K562 (cell line): Measurements from ENCODE around the gene ENC1. TPM values are rescaled to one million over a fixed set of nuclear protein-coding genes. Genes with fewer than 3 reads are reported as not detected.

Experiments
- CEBPB ChIP-seq: fragments of 450-650 bp; IDR thresholded peaks from 2 replicates; pipeline ENCODE4 v1.6.1; 2016; ENCODE audit warnings: missing genetic modification characterization, missing compliant biosample characterization
- CEBPG ChIP-seq, 3 experiments: fragments of 200-800 bp in 1 of 3; sonication (Bioruptor generic) in 1 of 3; sonication (generic) in 1 of 3; formaldehyde crosslinking in 1 of 3; IDR thresholded peaks in 2 of 3; conservative IDR thresholded peaks in 1 of 3; 2 replicates each; pipeline versions ENCODE4 v1.6.1 to v1.8.0; 2016 to 2022; ENCODE audit warnings: missing compliant biosample characterization in 2 of 3, missing genetic modification characterization in 2 of 3, mild to moderate bottlenecking in 1 of 3, missing genetic modification reagents in 1 of 3
- DPF2 ChIP-seq: fragments of 450-650 bp; IDR thresholded peaks from 2 replicates; pipeline ENCODE4 v1.6.1; 2016
- EP300 ChIP-seq: IDR thresholded peaks from 2 replicates; pipeline ENCODE4 v1.6.1; 2012; ENCODE audit warnings: low read length, improper control_type of control experiment
- ESRRA ChIP-seq: fragments of 450-650 bp; IDR thresholded peaks from 2 replicates; pipeline ENCODE4 v1.6.1; 2014; ENCODE audit warnings: low read depth, mild to moderate bottlenecking, moderate library complexity, borderline replicate concordance
- GATA2 ChIP-seq: sonication (generic); formaldehyde crosslinking; IDR thresholded peaks from 2 replicates; pipeline ENCODE4 v1.4.0; 2020; ENCODE audit warnings: mild to moderate bottlenecking, missing genetic modification reagents
- HNRNPL ChIP-seq: fragments of 200-400 bp; formaldehyde crosslinking; IDR thresholded peaks from 2 replicates; pipeline ENCODE4 v1.6.1; 2017; ENCODE audit warnings: low read depth, mild to moderate bottlenecking, low read length
- PHF21A ChIP-seq: fragments of 450-650 bp; IDR thresholded peaks from 2 replicates; pipeline ENCODE4 v1.6.1; 2017; ENCODE audit warnings: low read depth, borderline replicate concordance
- RBM34 ChIP-seq: fragments of 200-400 bp; formaldehyde crosslinking; IDR thresholded peaks from 2 replicates; pipeline ENCODE4 v1.6.1; 2018; ENCODE audit warnings: low read length, borderline replicate concordance; ENCODE audit not compliant: insufficient read depth
- SRF ChIP-seq, 2 experiments: fragments of 250-450, 450-650 bp in 1 of 2; sonication (Bioruptor Pico) in 1 of 2; sonication (generic) in 1 of 2; formaldehyde crosslinking; IDR thresholded peaks; 2 replicates each; pipeline versions ENCODE4 v1.5.0 to v1.5.1; 2020 to 2022; ENCODE audit warnings: mild to moderate bottlenecking in 1 of 2, missing genetic modification reagents in 1 of 2
- TEAD2 ChIP-seq: fragments of 450-650 bp; IDR thresholded peaks from 2 replicates; pipeline ENCODE4 v1.6.1; 2016; ENCODE audit warnings: missing genetic modification characterization, control low read depth, missing compliant biosample characterization
- XRCC5 ChIP-seq: fragments of 200-400 bp; formaldehyde crosslinking; IDR thresholded peaks from 2 replicates; pipeline ENCODE4 v1.6.1; 2017; ENCODE audit warnings: low read depth, mild to moderate bottlenecking, low read length
- ZNF766 ChIP-seq: fragments of 200-800 bp; sonication (Bioruptor generic); conservative IDR thresholded peaks from 2 replicates; pipeline ENCODE4 v1.6.1; 2016; ENCODE audit warnings: missing genetic modification characterization, missing compliant biosample characterization
- ZNF77 ChIP-seq: fragments of 250-450 bp; sonication (Bioruptor Pico); IDR thresholded peaks from 2 replicates; pipeline ENCODE4 v1.5.0; 2020
- polyA plus RNA-seq, 8 experiments: library from polyadenylated mRNA; depleted of rRNA in 4 of 8; stranded (reverse) in 5 of 8; unstranded in 3 of 8; fragments of >200 nt; fragmentation: Nextera tagmentation in 2 of 8; fragmentation: Illumina TruSeq in 1 of 8; extraction: Ambion mirVana in 2 of 8; extraction: Trizol in 1 of 8; gene quantifications; 2 replicates each; pipeline versions ENCODE4 v1.2.1 to v1.2.3, GENCODE V29; 2011 to 2014; ENCODE audit warnings: inconsistent platforms in 1 of 8, missing spikeins in 1 of 8
- total RNA-seq, 7 experiments: library from RNA; depleted of rRNA in 6 of 7; stranded (reverse); fragments of >200 nt in 6 of 7; fragmentation: Illumina TruSeq in 2 of 7; extraction: Trizol in 2 of 7; gene quantifications; 2 replicates each; pipeline versions ENCODE4 v1.2.1 to v1.2.3, GENCODE V29; 2011 to 2021; ENCODE audit warnings: low replicate concordance in 1 of 7
- TF ChIP-seq, protein P1 (sequence below): fragments of 450-650 bp; IDR thresholded peaks from 2 replicates; pipeline ENCODE4 v1.6.1; 2017; ENCODE audit warnings: antibody characterized with exemption, mild to moderate bottlenecking
- TF ChIP-seq, protein P2 (sequence below): fragments of 450-650 bp; formaldehyde crosslinking; IDR thresholded peaks from 2 replicates; pipeline ENCODE4 v1.4.0; 2020; ENCODE audit warnings: mild to moderate bottlenecking, moderate library complexity
- TF ChIP-seq, protein P3 (sequence below): IDR thresholded peaks from 3 replicates; pipeline ENCODE4 v1.6.1; 2011; ENCODE audit warnings: borderline replicate concordance, mild to moderate bottlenecking; ENCODE audit not compliant: insufficient read length, insufficient read depth
- TF ChIP-seq, protein P4 (sequence below): sonication (generic); formaldehyde crosslinking; IDR thresholded peaks from 2 replicates; pipeline ENCODE4 v1.8.1; 2023; ENCODE audit warnings: mild to moderate bottlenecking, missing genetic modification reagents, moderate library complexity

The ENC1 gene
- total and polyA plus RNA-seq, 9 of the 15 experiments (the other 6 are each of a cell fraction or from before 2014, with no cell fraction given), result 0.17 to 3.2 (median 0.97) TPM

DNA sequence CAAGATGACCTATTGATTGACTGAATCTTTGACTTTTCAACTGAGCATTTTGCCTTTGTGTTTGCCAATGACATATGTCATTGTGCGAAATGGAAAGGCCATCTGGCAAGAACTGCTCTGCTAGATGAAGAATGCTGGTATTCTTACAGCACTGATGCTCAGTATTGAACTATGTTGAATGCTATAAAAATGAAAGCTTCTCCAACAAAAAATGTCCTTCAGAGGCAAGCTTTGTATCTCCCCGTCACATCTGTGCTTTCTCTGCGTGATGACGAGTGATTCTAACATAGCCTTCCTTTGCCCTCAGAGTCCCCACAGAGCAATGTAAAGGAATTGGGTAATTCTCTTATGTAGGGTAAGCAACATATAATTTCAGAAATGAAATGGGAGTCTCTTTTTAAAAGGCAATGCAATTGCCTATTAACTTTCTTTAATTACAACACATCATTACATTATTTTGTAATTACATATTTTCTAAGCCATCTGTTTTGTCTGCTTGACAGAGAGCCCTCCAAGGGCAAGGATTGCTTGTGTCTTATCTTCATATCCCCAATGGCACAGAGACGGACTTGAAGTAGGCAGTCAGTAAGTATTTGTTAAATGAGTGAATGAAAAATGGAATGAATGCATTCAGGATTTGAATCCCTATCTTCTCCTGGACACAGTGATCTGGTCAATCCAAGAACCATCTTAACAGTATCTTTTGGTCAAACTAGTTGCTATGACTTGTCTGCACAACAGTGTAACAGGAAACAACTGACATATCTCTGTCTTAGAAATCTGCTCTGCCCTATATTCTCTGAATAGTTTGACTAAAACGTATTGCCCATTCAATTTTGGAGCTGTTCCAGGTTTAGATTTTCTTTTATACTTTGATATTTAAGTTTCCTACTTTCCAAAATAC is 46.1 kb downstream of the ENC1 start (continued):
- TF ChIP-seq, protein P1, sequence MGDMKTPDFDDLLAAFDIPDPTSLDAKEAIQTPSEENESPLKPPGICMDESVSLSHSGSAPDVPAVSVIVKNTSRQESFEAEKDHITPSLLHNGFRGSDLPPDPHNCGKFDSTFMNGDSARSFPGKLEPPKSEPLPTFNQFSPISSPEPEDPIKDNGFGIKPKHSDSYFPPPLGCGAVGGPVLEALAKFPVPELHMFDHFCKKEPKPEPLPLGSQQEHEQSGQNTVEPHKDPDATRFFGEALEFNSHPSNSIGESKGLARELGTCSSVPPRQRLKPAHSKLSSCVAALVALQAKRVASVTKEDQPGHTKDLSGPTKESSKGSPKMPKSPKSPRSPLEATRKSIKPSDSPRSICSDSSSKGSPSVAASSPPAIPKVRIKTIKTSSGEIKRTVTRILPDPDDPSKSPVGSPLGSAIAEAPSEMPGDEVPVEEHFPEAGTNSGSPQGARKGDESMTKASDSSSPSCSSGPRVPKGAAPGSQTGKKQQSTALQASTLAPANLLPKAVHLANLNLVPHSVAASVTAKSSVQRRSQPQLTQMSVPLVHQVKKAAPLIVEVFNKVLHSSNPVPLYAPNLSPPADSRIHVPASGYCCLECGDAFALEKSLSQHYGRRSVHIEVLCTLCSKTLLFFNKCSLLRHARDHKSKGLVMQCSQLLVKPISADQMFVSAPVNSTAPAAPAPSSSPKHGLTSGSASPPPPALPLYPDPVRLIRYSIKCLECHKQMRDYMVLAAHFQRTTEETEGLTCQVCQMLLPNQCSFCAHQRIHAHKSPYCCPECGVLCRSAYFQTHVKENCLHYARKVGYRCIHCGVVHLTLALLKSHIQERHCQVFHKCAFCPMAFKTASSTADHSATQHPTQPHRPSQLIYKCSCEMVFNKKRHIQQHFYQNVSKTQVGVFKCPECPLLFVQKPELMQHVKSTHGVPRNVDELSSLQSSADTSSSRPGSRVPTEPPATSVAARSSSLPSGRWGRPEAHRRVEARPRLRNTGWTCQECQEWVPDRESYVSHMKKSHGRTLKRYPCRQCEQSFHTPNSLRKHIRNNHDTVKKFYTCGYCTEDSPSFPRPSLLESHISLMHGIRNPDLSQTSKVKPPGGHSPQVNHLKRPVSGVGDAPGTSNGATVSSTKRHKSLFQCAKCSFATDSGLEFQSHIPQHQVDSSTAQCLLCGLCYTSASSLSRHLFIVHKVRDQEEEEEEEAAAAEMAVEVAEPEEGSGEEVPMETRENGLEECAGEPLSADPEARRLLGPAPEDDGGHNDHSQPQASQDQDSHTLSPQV, result 0 out of 2 replicates have a peak, but pooled peaks have one; percentile 10
- TF ChIP-seq RBM34, result no peak
- TF ChIP-seq, protein P2, sequence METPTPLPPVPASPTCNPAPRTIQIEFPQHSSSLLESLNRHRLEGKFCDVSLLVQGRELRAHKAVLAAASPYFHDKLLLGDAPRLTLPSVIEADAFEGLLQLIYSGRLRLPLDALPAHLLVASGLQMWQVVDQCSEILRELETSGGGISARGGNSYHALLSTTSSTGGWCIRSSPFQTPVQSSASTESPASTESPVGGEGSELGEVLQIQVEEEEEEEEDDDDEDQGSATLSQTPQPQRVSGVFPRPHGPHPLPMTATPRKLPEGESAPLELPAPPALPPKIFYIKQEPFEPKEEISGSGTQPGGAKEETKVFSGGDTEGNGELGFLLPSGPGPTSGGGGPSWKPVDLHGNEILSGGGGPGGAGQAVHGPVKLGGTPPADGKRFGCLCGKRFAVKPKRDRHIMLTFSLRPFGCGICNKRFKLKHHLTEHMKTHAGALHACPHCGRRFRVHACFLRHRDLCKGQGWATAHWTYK (CRISPR knock-in tag), result no peak
- peak; percentile 38; the same call in 1 of the 2 replicates for TF ChIP-seq EP300
- TF ChIP-seq SRF (CRISPR knock-in tag; IDR thresholded peaks at IDR 0.05), result no peak
- no peak for TF ChIP-seq ESRRA
- TF ChIP-seq CEBPB (tag), result peak; percentile 69
- TF ChIP-seq XRCC5, result no peak
- TF ChIP-seq, protein P3, sequence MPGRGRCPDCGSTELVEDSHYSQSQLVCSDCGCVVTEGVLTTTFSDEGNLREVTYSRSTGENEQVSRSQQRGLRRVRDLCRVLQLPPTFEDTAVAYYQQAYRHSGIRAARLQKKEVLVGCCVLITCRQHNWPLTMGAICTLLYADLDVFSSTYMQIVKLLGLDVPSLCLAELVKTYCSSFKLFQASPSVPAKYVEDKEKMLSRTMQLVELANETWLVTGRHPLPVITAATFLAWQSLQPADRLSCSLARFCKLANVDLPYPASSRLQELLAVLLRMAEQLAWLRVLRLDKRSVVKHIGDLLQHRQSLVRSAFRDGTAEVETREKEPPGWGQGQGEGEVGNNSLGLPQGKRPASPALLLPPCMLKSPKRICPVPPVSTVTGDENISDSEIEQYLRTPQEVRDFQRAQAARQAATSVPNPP, result no peak
- TF ChIP-seq TEAD2 (tag), result no peak
- no peak for TF ChIP-seq CEBPG (CRISPR knock-in tag; IDR thresholded peaks at IDR 0.05)
- 0 out of 4 replicates have a peak, but pooled peaks have one; percentile 16 to 36 for TF ChIP-seq CEBPG (tag; conservative IDR thresholded peaks at IDR 0.05 in 1 of 2, IDR thresholded peaks at IDR 0.05 in 1 of 2)
- no peak for TF ChIP-seq HNRNPL
- TF ChIP-seq PHF21A, result no peak
- peak; percentile 55 for TF ChIP-seq DPF2
- no peak for TF ChIP-seq ZNF77 (CRISPR knock-in tag)
- TF ChIP-seq, protein P4, sequence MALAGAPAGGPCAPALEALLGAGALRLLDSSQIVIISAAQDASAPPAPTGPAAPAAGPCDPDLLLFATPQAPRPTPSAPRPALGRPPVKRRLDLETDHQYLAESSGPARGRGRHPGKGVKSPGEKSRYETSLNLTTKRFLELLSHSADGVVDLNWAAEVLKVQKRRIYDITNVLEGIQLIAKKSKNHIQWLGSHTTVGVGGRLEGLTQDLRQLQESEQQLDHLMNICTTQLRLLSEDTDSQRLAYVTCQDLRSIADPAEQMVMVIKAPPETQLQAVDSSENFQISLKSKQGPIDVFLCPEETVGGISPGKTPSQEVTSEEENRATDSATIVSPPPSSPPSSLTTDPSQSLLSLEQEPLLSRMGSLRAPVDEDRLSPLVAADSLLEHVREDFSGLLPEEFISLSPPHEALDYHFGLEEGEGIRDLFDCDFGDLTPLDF (CRISPR knock-in tag), result no peak
- no peak for TF ChIP-seq GATA2
- TF ChIP-seq ZNF766 (CRISPR knock-in tag), result 0 out of 2 replicates have a peak, but pooled peaks have one; percentile 24
